Right atrium auricular region (tissue), 2 donors: Measurements from ENCODE around the gene DISP2. TPM values are rescaled to one million over a fixed set of nuclear protein-coding genes. Genes with fewer than 3 reads are reported as not detected.

Source experiments
- DNase-seq: peaks from one replicate; pipeline ENCODE4 v3.0.0-alpha.2; 2019; ENCODE audit warnings: low spot score
- H3K27ac ChIP-seq, 2 donors: fragments of 200-600 bp; sonication (generic); 1 replicate in 1 of 2; 2 replicates in 1 of 2; pipeline ENCODE4 v1.5.1; 2016 to 2019
- H3K27me3 ChIP-seq, 2 donors: fragments of 200-600 bp; sonication (generic); one replicate each; pipeline versions ENCODE4 v1.5.1 to v1.6.0; 2017 to 2019
- H3K36me3 ChIP-seq: fragments of 200-600 bp; sonication (generic); one replicate; pipeline ENCODE4 v1.5.1; 2016
- H3K4me1 ChIP-seq, 2 donors: fragments of 200-600 bp; sonication (generic); one replicate each; pipeline versions ENCODE4 v1.5.1 to v1.6.0; 2017 to 2019
- H3K4me3 ChIP-seq, 2 donors: fragments of 200-600 bp; sonication (generic); 1 replicate in 1 of 2; 2 replicates in 1 of 2; pipeline ENCODE4 v1.5.1; 2017 to 2019; ENCODE audit warnings: mild to moderate bottlenecking in 1 of 2, moderate library complexity in 1 of 2
- H3K9me3 ChIP-seq, 2 donors: fragments of 200-600 bp; sonication (generic); one replicate each; pipeline ENCODE4 v1.5.1; 2019
- total RNA-seq, 2 donors: library from RNA; depleted of rRNA; stranded (reverse); fragments of >200 nt; gene quantifications; one replicate each; pipeline ENCODE4 v1.1.0, GENCODE V29; 2016
- TF ChIP-seq, protein P1 (sequence below), 2 donors: fragments of 200-600 bp; sonication (generic); IDR thresholded peaks; one replicate each; pipeline ENCODE4 v1.5.1; 2019; ENCODE audit warnings: antibody characterized with exemption in 2 of 2

The DISP2 gene
- total RNA-seq, 2 donors from 2014 or later: 0.11 to 0.20 TPM

DNA sequence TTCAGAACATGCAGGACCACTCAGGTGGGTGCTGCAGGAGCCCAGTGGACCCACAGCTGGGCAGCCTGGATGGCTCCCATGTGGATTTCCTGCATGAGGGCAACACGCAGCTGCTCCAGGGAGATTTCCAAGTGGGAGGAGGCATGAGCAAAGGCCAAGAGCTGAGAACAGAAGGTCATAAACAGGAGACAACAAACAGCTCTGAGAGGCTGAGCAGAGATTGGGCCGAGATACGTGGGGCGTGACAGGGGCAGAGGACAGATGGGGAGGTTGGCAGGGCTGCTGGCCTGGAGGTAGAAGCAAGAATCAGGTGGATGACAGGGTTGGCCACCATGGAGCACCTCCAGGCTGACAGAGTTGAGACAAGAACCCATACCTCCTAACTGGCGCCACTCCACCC, 4.3 kb upstream of the DISP2 start:
- no peak overlapping the region for H3K27ac ChIP-seq
- H3K4me3 ChIP-seq: no peak overlapping the region
- TF ChIP-seq, protein P1, sequence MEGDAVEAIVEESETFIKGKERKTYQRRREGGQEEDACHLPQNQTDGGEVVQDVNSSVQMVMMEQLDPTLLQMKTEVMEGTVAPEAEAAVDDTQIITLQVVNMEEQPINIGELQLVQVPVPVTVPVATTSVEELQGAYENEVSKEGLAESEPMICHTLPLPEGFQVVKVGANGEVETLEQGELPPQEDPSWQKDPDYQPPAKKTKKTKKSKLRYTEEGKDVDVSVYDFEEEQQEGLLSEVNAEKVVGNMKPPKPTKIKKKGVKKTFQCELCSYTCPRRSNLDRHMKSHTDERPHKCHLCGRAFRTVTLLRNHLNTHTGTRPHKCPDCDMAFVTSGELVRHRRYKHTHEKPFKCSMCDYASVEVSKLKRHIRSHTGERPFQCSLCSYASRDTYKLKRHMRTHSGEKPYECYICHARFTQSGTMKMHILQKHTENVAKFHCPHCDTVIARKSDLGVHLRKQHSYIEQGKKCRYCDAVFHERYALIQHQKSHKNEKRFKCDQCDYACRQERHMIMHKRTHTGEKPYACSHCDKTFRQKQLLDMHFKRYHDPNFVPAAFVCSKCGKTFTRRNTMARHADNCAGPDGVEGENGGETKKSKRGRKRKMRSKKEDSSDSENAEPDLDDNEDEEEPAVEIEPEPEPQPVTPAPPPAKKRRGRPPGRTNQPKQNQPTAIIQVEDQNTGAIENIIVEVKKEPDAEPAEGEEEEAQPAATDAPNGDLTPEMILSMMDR (IDR thresholded peaks at IDR 0.05): no peak
- H3K27me3 ChIP-seq: no peaks in the 10 kb centered on the region
- DNase-seq: no peak
- H3K36me3 ChIP-seq: no peaks in the 10 kb centered on the region
- peaks cover 0 to 14% of the 10 kb centered on the region in 2 donors for H3K4me1 ChIP-seq
- H3K9me3 ChIP-seq: no peaks in the 10 kb centered on the region

DNA sequence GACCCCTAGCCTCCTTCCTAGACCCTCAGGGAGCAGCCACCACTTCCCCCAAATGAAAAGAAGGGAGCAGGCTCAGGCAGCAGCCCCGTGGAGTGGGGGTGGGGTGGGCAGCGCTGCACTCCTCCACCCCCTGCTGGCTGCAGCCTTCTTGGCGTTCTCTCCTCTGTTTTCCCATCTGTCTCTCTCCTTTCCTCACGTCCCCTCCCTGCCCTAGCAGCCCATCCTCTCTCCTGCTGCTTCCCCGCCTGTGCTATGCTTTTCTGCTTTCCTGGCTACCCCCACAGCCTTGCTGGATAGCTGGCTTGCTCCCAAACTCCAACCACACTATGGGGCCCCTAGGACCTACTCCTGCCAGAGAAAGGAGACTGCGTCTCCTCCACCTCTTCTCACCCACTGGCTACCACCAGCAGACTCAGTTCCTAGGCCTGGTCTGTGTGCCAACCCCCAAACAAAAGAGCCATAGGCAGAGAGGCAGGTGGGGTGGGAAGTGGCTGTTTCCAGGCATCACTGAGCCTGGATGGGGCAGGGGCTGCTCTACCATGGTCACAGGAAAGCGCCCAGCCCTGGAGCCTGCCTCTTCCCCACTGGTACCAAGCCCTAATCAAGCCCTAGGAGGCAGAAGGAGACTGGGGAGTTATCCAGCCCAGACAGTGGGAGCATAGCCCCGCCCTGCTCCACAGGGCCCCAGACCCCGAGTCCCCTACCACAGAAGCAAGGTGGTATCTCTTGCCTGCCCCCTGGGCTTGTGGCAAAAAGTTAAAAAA, 3.4 kb upstream of the DISP2 start:
- peaks cover 0 to 15% of the 10 kb centered on the region in 2 donors for H3K4me1 ChIP-seq
- DNase-seq: no peak
- H3K27ac ChIP-seq: no peak overlapping the region
- no peaks in the 10 kb centered on the region for H3K36me3 ChIP-seq
- TF ChIP-seq, protein P1 (IDR thresholded peaks at IDR 0.05): peak in 1 of 2 donors; percentile 54
- H3K9me3 ChIP-seq: no peaks in the 10 kb centered on the region
- H3K27me3 ChIP-seq: no peaks in the 10 kb centered on the region
- H3K4me3 ChIP-seq: no peak overlapping the region

DNA sequence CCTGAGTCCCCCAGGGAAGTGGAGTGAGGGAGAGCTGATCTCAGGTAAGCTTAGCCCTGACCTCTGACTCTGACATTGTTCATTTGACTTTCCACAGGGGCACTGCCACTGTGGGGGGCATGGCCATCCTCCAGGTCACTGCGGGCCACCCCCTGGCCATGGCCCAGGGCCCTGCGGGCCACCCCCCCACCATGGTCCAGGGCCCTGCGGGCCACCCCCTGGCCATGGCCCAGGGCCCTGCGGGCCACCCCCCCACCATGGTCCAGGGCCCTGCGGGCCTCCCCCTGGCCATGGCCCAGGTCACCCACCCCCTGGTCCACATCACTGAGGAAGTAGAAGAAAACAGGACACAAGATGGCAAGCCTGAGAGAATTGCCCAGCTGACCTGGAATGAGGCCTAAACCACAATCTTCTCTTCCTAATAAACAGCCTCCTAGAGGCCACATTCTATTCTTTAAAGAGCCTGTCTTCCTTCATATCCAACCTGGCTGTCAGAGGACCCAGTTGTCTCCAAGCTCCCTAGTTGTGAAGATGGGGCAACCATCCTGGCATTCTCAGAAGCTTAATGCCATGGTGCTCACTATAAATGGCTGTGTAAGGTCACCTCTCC, 1.9 kb upstream of the DISP2 start:
- H3K9me3 ChIP-seq: no peaks in the 10 kb centered on the region
- no peaks in the 10 kb centered on the region for H3K36me3 ChIP-seq
- no peak for DNase-seq
- TF ChIP-seq, protein P1 (IDR thresholded peaks at IDR 0.05): no peak
- no peak overlapping the region for H3K4me3 ChIP-seq
- H3K27ac ChIP-seq: no peak overlapping the region
- peaks cover 0 to 15% of the 10 kb centered on the region in 2 donors for H3K4me1 ChIP-seq
- no peaks in the 10 kb centered on the region for H3K27me3 ChIP-seq

DNA sequence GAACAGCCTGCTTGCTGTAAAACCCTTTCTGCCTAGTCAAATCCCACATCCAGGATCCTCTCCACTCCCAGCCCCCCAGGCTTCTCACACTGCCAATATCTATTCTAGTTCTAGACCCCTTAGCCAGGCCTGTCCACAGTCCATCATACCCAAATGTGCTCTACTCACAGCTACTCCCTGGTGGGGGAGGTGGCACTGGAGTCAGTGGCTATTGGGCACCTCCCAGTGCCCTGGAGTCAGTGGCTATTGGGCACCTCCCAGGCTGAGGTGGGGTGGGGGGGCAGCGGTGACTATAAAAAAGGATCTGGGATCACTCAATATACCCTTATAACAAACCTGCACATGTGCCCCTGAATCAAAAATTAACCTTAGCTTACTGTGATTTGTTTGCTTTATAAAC, 773 bp upstream of the DISP2 start:
- DNase-seq: no peak
- Histone ChIP-seq H3K27me3 (no peaks in the 10 kb centered on the region), H3K4me3 (no peak overlapping the region), H3K27ac (no peak overlapping the region), H3K9me3 (no peaks in the 10 kb centered on the region), H3K36me3 (no peaks in the 10 kb centered on the region), H3K4me1 (peaks cover 0 to 15% of the 10 kb centered on the region in 2 donors)
- TF ChIP-seq, protein P1 (IDR thresholded peaks at IDR 0.05): no peak

DNA sequence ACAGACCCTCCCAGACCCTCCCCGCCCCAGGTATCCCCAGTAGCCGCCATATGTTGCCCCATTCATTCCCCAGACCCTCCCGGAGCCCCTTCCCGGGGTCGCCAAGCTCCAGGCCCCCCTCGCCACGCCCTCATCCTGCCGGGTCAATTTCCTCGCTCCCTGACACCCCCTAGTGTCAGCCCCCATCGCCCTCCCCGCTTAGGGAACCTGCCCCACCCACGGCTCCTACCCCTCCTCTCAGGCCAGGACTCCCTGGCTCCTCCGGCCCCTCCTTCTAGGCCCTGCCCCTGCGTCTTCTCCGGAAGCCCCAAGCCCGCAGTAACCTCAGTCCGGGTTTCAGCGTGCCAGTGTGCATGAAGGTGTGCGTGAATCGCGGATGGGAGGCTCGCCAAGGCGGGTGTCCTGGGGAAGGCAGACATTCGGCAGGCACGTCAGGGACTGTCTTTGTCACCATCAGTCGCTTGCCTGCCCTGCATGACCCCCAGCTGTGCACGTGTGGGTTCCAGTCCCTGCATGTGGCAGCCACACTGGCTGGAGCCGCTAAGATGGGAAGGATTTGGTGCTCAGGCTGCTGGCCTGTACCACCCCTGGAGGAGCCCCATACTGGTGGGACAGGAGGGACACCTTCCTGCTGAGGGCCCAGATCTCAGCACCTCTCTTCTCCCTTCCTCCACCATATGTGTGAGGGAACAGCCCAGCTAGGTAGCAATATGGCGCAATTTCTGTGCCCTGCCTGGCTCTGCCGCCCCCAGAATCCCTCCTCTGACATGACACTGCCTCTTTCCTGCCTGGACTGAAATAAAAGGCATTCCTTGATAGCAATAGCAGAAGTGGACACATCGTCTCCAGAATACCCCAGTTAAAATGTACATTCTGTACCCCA, 693 bp downstream of the DISP2 start:
- peak overlapping the region; percentile 32 to 57 for H3K4me3 ChIP-seq
- H3K27me3 ChIP-seq: no peaks in the 10 kb centered on the region
- TF ChIP-seq, protein P1 (IDR thresholded peaks at IDR 0.05): no peak
- no peaks in the 10 kb centered on the region for H3K36me3 ChIP-seq
- DNase-seq: no peak
- peaks cover 0 to 15% of the 10 kb centered on the region in 2 donors for H3K4me1 ChIP-seq
- peak overlapping the region; percentile 6 to 40 for H3K27ac ChIP-seq
- H3K9me3 ChIP-seq: no peaks in the 10 kb centered on the region
